GM23248 (cell line): Measurements from ENCODE around the gene TOLLIP.

Experiments
- EZH2 ChIP-seq: fragments of 200-600 bp; sonication (generic); IDR thresholded peaks from 2 replicates; pipeline ENCODE4 v1.6.1; 2018; ENCODE audit warnings: antibody characterized with exemption, mild to moderate bottlenecking; ENCODE audit not compliant: insufficient read depth, poor library complexity, severe bottlenecking
- EZH2phosphoT487 ChIP-seq: fragments of 200-600 bp; sonication (generic); IDR thresholded peaks from 2 replicates; pipeline ENCODE4 v1.6.1; 2018; ENCODE audit warnings: antibody characterized with exemption, moderate library complexity, mild to moderate bottlenecking, low read depth; ENCODE audit not compliant: insufficient read depth

- TF ChIP-seq EZH2: no peak
- TF ChIP-seq EZH2phosphoT487: no peak
These were observed 9.8 kb downstream of the TOLLIP start for GRCh38 chr11:1299621-1300020.
